H1 (cell line): Measurements from ENCODE around the gene CAMTA1. TPM values are rescaled to one million over a fixed set of nuclear protein-coding genes. Genes with fewer than 3 reads are reported as not detected.
A peak's percentile ranks its signal among the peaks of the same experiment; 100 is the strongest.

Source experiments
- CTCF ChIA-PET: fragments of 300-600 bp; sonication (Branson Sonifier 250); formaldehyde crosslinking; loops from one replicate; lab custom pipeline; 2021; ENCODE audit not compliant: partially characterized antibody; lab: Charles Lee
- POLR2A ChIA-PET: fragments of 300-600 bp; sonication (Branson Sonifier 250); formaldehyde crosslinking; loops from one replicate; lab custom pipeline; 2021; ENCODE audit warnings: inconsistent platforms; ENCODE audit not compliant: partially characterized antibody; lab: Charles Lee
- DNase-seq, 2 experiments: peaks; one replicate each; pipeline versions ENCODE4 v3.0.0 to v3.0.0-alpha.2; 2010 to 2022; ENCODE audit warnings: low spot score in 2 of 2, low read depth in 1 of 2, mixed read lengths in 1 of 2
- FAIRE-seq: peaks from 2 replicates; lab custom pipeline; 2011; peaks lifted over from hg19 to GRCh38; lab: Jason Lieb, UNC
- H2AFZ ChIP-seq: 2 replicates; pipeline ENCODE4 v1.8.1; 2012; ENCODE audit warnings: low read length, inconsistent platforms
- H2AK5ac ChIP-seq: 2 replicates; pipeline ENCODE4 v1.6.1; 2013; ENCODE audit warnings: low read depth, low read length
- H2BK120ac ChIP-seq: replicated peaks from 2 replicates; pipeline ENCODE3; 2013; ENCODE audit warnings: low read depth, low read length, inconsistent platforms
- H2BK12ac ChIP-seq: 2 replicates; pipeline ENCODE4 v1.6.1; 2013; ENCODE audit warnings: low read depth, low read length
- H2BK15ac ChIP-seq: 2 replicates; pipeline ENCODE4 v1.6.1; 2013; ENCODE audit warnings: low read length
- H2BK20ac ChIP-seq: 2 replicates; pipeline ENCODE4 v1.6.1; 2013; ENCODE audit warnings: low read length
- H2BK5ac ChIP-seq: 2 replicates; pipeline ENCODE4 v1.6.1; 2013; ENCODE audit warnings: low read depth, low read length
- H3K14ac ChIP-seq: 2 replicates; pipeline ENCODE4 v1.6.1; 2013; ENCODE audit warnings: inconsistent platforms; ENCODE audit not compliant: insufficient read length
- H3K18ac ChIP-seq: 2 replicates; pipeline ENCODE4 v1.6.1; 2013; ENCODE audit warnings: low read length; ENCODE audit errors: extremely low read depth
- H3K23ac ChIP-seq: 2 replicates; pipeline ENCODE4 v1.6.1; 2013; ENCODE audit warnings: inconsistent platforms; ENCODE audit not compliant: insufficient read length
- H3K23me2 ChIP-seq: 2 replicates; pipeline ENCODE4 v1.6.1; 2013; ENCODE audit warnings: low read depth, low read length
- H3K27ac ChIP-seq: 2 replicates; pipeline ENCODE4 v1.6.1; 2011; ENCODE audit warnings: low read depth, low read length, inconsistent platforms
- H3K27me3 ChIP-seq, 4 experiments: replicated peaks in 1 of 4; 1 replicate in 1 of 4; 2 replicates in 3 of 4; pipeline versions ENCODE4 v1.6.1 to v1.8.1; 2011 to 2013; ENCODE audit warnings: low read length in 3 of 4, mild to moderate bottlenecking in 3 of 4, inconsistent platforms in 2 of 4, mixed read lengths in 2 of 4, moderate library complexity in 1 of 4; ENCODE audit not compliant: control insufficient read depth in 3 of 4, insufficient read depth in 3 of 4; ENCODE audit errors: extremely low read depth in 1 of 4
- H3K36me3 ChIP-seq, 4 experiments: 2 replicates each; pipeline versions ENCODE4 v1.6.1 to v1.8.1; 2011 to 2013; ENCODE audit warnings: mild to moderate bottlenecking in 4 of 4, low read length in 3 of 4, moderate library complexity in 2 of 4, control low read depth in 1 of 4, inconsistent platforms in 1 of 4; ENCODE audit not compliant: insufficient read depth in 4 of 4, control insufficient read depth in 2 of 4
- H3K4ac ChIP-seq: replicated peaks from 2 replicates; pipeline ENCODE3; 2013; ENCODE audit warnings: low read length, low read depth, mixed read lengths, inconsistent platforms; ENCODE audit not compliant: insufficient read length
- H3K4me1 ChIP-seq, 4 experiments: replicated peaks in 1 of 4; 1 replicate in 1 of 4; 2 replicates in 3 of 4; pipeline versions ENCODE4 v1.6.1 to v1.8.1; 2011 to 2013; ENCODE audit warnings: low read length in 3 of 4, inconsistent platforms in 2 of 4, mixed read lengths in 1 of 4; ENCODE audit not compliant: insufficient read depth in 4 of 4, control insufficient read depth in 3 of 4
- H3K4me2 ChIP-seq, 2 experiments: 2 replicates each; pipeline versions ENCODE4 v1.6.1 to v1.8.1; 2011 to 2013; ENCODE audit warnings: low read depth in 2 of 2, low read length in 2 of 2, control low read depth in 1 of 2, inconsistent platforms in 1 of 2, mild to moderate bottlenecking in 1 of 2; ENCODE audit not compliant: insufficient read depth in 1 of 2
- H3K4me3 ChIP-seq, 4 experiments: fragments of 200-600, 300-600 bp in 1 of 4; sonication (generic), shearing (Covaris generic), sonication (Bioruptor Twin) in 1 of 4; 2 replicates each; pipeline versions ENCODE4 v1.5.1 to v1.8.1; 2011 to 2016; ENCODE audit warnings: low read length in 4 of 4, low read depth in 3 of 4, control low read depth in 2 of 4, inconsistent platforms in 2 of 4, mild to moderate bottlenecking in 2 of 4, mixed read lengths in 1 of 4, moderate library complexity in 1 of 4; ENCODE audit not compliant: insufficient read depth in 2 of 4; ENCODE audit errors: extremely low read depth in 1 of 4
- H3K56ac ChIP-seq: replicated peaks from 2 replicates; pipeline ENCODE3; 2013; ENCODE audit warnings: low read depth, mild to moderate bottlenecking, mixed read lengths, low read length, inconsistent platforms; ENCODE audit not compliant: insufficient read length
- H3K79me1 ChIP-seq: 2 replicates; pipeline ENCODE4 v1.6.1; 2013; ENCODE audit warnings: low read depth, low read length, control low read depth
- H3K79me2 ChIP-seq, 2 experiments: 2 replicates each; pipeline versions ENCODE4 v1.6.1 to v1.8.1; 2012 to 2013; ENCODE audit warnings: low read length in 2 of 2, mild to moderate bottlenecking in 2 of 2, inconsistent platforms in 1 of 2; ENCODE audit not compliant: insufficient read depth in 2 of 2, control insufficient read depth in 1 of 2
- H3K9ac ChIP-seq, 4 experiments: replicated peaks in 1 of 4; 1 replicate in 1 of 4; 2 replicates in 3 of 4; pipeline versions ENCODE4 v1.6.1 to v1.8.1; 2011 to 2013; ENCODE audit warnings: low read depth in 3 of 4, low read length in 3 of 4, control low read depth in 2 of 4, mild to moderate bottlenecking in 2 of 4, moderate library complexity in 2 of 4, inconsistent platforms in 1 of 4; ENCODE audit errors: extremely low read depth in 1 of 4
- H3K9me3 ChIP-seq, 2 experiments: 2 replicates each; pipeline versions ENCODE4 v1.6.1 to v1.8.1; 2012 to 2013; ENCODE audit warnings: mild to moderate bottlenecking in 2 of 2, moderate library complexity in 2 of 2, control low read depth in 1 of 2, inconsistent platforms in 1 of 2, low read depth in 1 of 2, low read length in 1 of 2, mixed read lengths in 1 of 2; ENCODE audit not compliant: insufficient read depth in 2 of 2
- H4K20me1 ChIP-seq, 2 experiments: replicated peaks in 1 of 2; 2 replicates each; pipeline versions ENCODE3 to v1.8.1; 2011 to 2013; ENCODE audit warnings: inconsistent platforms in 2 of 2, low read length in 2 of 2, mild to moderate bottlenecking in 1 of 2; ENCODE audit not compliant: insufficient read depth in 2 of 2, control insufficient read depth in 1 of 2
- H4K5ac ChIP-seq: 2 replicates; pipeline ENCODE4 v1.6.1; 2013; ENCODE audit warnings: low read length, low read depth, mixed read lengths, inconsistent platforms; ENCODE audit not compliant: insufficient read length
- H4K8ac ChIP-seq: 2 replicates; pipeline ENCODE4 v1.8.0; 2013; ENCODE audit warnings: mild to moderate bottlenecking, moderate library complexity, low read length, inconsistent platforms; ENCODE audit not compliant: insufficient read depth; ENCODE audit errors: extremely low read depth
- H4K91ac ChIP-seq: replicated peaks from 2 replicates; pipeline ENCODE3; 2013; ENCODE audit warnings: low read length, mixed read lengths, inconsistent platforms; ENCODE audit not compliant: insufficient read length
- CTCF ChIP-seq, 3 experiments: IDR thresholded peaks; 1 replicate in 2 of 3; 2 replicates in 1 of 3; pipeline versions ENCODE4 v1.5.1 to v1.6.1; 2011; ENCODE audit warnings: low read length in 3 of 3, mild to moderate bottlenecking in 3 of 3, inconsistent platforms in 2 of 3, low read depth in 1 of 3, moderate library complexity in 1 of 3; ENCODE audit not compliant: insufficient read depth in 1 of 3; ENCODE audit errors: control extremely low read depth in 1 of 3
- NRF1 ChIP-seq: IDR thresholded peaks from 2 replicates; pipeline ENCODE4 v1.6.1; 2011; ENCODE audit warnings: mild to moderate bottlenecking, low read depth, low read length, improper control_type of control experiment
- WGBS, 2 experiments: shearing (Covaris generic) in 1 of 2; methylation state at CpG; one replicate each; pipeline versions ENCODE4 v1.1.6 to v1.1.7; 2013 to 2015; ENCODE audit warnings: low lambda C conversion rate in 2 of 2, mixed read lengths in 2 of 2, inconsistent platforms in 1 of 2, low coverage in 1 of 2, missing lambda C conversion rate in 1 of 2; ENCODE audit not compliant: insufficient replicate concordance in 2 of 2, insufficient coverage in 1 of 2, insufficient read length in 1 of 2; ENCODE audit errors: extremely low coverage in 1 of 2, missing lambda C conversion rate in 1 of 2; 5-methylcytosine and 5-hydroxymethylcytosine counted together
- polyA plus RNA-seq, 7 experiments: library from polyadenylated mRNA; depleted of rRNA in 3 of 7; stranded (reverse) in 5 of 7; unstranded in 2 of 7; fragments of >200 nt in 5 of 7; fragments of 200-250 nt in 2 of 7; gene quantifications; 1 replicate in 5 of 7; 2 replicates in 1 of 7; 4 replicates in 1 of 7; pipeline versions ENCODE4 v1.2.1 to v1.2.3, GENCODE V29; 2011 to 2013; ENCODE audit warnings: missing spikeins in 2 of 7, mixed read lengths in 2 of 7
- total RNA-seq: library from RNA; stranded (reverse); fragmentation: NEBNext Ultra II Directional; extraction: Animal tissue kit (Norgen Biotek cat#: 25700); gene quantifications from 2 replicates; pipeline ENCODE4 v1.2.1, GENCODE V29; 2021

The CAMTA1 gene
- total and polyA plus RNA-seq, 2 of the 8 experiments (the other 6 are each of a cell fraction or from before 2014, with no cell fraction given) = 65.0 to 119 TPM

GRCh38 chr1:6985549-6986276 lies 200.5 kb downstream of the CAMTA1 start:
- H3K4me2 ChIP-seq = no peak overlapping the region
- H3K79me1 ChIP-seq = no peaks in the 10 kb centered on the region
- 86% methylated on average over 17 of the region's 17 CpGs; no CpG with 5 or more reads in 1 of the 2 experiments for WGBS, 2 experiments
- no peak overlapping the region for H3K56ac ChIP-seq
- peaks cover 6% of the 10 kb centered on the region; the same call in 1 of the 2 replicates for H3K23me2 ChIP-seq
- H2AFZ ChIP-seq = no peak overlapping the region
- TF ChIP-seq CTCF (IDR thresholded peaks at IDR 0.05; ENCODE audit: control extremely low read depth in 1 of 3, insufficient read depth in 1 of 3, low read depth in 1 of 3, low read length in 3 of 3) (peak in 1 of 3 experiments; percentile 1; a peak in 1 of 4 replicates), NRF1 (no peak)
- H3K36me3 ChIP-seq = no peaks in the 10 kb centered on the region
- H2BK20ac ChIP-seq = no peak overlapping the region
- no peak overlapping the region for H4K91ac ChIP-seq
- H3K4me1 ChIP-seq = peaks cover 0 to 8% (median 2%) of the 10 kb centered on the region in 4 experiments; a peak in 2 of 7 replicates
- no peaks in the 10 kb centered on the region for H4K20me1 ChIP-seq
- H2AK5ac ChIP-seq = no peak overlapping the region
- no peak overlapping the region for H3K18ac ChIP-seq
- no peak overlapping the region for H3K9ac ChIP-seq
- ChIA-PET CTCF (interaction anchor here (2.2 kb wide), 1 partner anchor 84 kb away, joined by 8 read pairs; no protein-coding TSS in a partner anchor), POLR2A (no interaction called here)
- FAIRE-seq (no peak), DNase-seq (no peak)
- no peak overlapping the region for H3K23ac ChIP-seq
- no peak overlapping the region for H2BK120ac ChIP-seq
- H3K4me3 ChIP-seq = no peak overlapping the region
- H3K79me2 ChIP-seq = no peaks in the 10 kb centered on the region
- H2BK5ac ChIP-seq = no peak overlapping the region
- no peak overlapping the region for H3K4ac ChIP-seq
- no peaks in the 10 kb centered on the region for H3K27me3 ChIP-seq
- no peak overlapping the region for H4K5ac ChIP-seq
- no peak overlapping the region for H4K8ac ChIP-seq
- no peaks in the 10 kb centered on the region for H3K9me3 ChIP-seq
- no peak overlapping the region for H2BK12ac ChIP-seq
- no peak overlapping the region for H3K27ac ChIP-seq
- H2BK15ac ChIP-seq = no peak overlapping the region
- no peak overlapping the region for H3K14ac ChIP-seq
